Subcutaneous adipose tissue (tissue), 4 donors: ENCODE results near the gene MYT1. TPM values are rescaled to one million over a fixed set of nuclear protein-coding genes. Genes with fewer than 3 reads are reported as not detected.

ENCODE experiments used
- CTCF ChIP-seq: fragments of 450-650 bp; IDR thresholded peaks from one replicate; pipeline ENCODE4 v1.5.1; 2016; ENCODE audit warnings: low read depth, mild to moderate bottlenecking, control low read depth, antibody characterized with exemption, moderate library complexity
- total RNA-seq, 4 donors: library from RNA; depleted of rRNA; stranded (reverse); fragments of >200 nt; gene quantifications; one replicate each; pipeline ENCODE4 v1.1.0, GENCODE V29; 2016

The MYT1 gene
- total RNA-seq, 4 donors from 2014 or later: not detected

GRCh38 chr20:64149141-64149540 is 15.1 kb upstream of the MYT1 start:
- TF ChIP-seq CTCF: no peak

GRCh38 chr20:64149809-64150560 is 14.3 kb upstream of the MYT1 start:
- TF ChIP-seq CTCF: no peak

DNA sequence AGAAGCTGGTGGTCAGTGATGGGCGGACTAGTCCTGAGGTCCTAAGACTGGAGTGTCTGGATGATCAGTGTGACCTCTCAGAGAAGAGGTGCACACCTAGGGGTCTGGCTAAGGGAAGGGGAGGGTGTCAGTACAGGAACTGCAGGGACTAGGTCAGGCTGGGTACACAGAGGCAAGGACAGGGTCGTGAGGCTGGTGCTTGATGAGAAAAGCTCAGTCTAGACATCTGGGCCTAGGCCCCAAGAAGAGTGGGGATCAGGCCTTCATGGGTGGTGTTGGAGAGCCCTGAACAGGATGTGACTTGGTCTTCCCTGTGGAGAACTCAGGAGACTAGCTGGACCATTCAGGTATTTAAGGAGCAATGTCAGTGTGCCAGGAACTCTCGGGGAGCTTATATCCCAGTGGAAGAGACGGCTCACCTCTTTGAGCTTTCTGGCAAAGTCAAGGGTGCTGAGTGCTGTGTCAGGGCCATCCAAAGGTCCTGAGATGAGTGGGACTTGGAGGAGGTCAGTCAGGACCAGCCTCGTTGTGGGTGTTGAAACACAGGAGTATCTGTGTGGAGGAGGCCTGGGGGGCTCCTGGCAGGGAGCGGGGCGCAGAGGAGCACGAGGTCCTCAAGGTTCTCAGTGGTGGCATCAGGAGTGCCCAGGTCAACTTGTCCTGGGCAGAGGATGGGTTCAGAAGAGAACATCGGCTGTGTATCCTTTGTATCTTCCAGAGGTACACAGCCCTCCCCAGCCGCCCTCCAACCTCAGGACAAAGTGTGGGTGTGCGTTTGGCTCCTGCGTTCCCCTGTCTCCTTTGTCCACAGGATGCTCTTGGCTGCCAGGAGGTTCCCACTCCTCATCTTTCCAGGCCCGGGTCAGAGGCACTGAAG is 13.3 kb upstream of the MYT1 start:
- no peak for TF ChIP-seq CTCF

DNA sequence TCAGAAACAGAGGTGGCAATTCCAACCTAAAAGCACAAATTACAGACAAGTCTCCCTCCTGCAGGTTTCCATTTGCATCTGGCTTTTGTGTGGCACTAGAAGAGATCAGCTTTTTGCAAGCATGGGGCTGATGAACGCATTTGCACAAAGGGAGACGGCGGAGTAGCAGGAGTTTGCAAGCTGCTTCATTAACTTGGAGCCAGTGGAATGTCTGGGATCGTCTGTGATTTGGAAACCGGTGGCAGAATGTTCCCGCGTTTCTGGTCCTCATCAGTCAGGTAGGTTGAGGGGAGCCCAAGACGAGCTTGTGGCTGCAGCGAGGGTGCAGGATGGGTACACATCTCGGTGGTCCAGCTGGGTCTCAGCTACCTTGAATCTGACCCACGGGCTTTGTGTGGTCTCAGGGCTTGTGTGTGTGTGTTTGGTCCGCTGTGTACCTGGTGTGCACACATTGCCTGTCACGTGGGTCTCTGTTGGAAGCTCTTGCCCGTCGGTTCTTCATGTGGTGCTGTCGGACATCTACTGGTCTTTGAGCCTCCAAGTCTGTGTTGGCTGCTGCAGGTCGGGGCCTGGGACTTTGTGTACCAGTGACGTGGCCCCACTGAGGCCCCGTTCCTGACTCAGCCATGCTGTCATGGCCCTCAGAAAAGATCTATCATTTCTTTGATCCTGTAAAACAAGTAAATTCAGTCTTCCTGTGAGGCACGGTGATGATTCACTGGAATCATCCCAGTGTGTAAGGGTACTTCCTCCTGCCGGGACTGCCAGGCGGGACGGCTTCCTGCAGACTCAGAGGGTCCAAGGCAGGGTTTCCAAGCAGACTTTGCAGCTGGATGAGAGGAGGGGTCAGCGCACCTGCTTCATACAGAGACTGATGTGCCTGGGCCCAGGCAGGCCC is 12.4 kb upstream of the MYT1 start:
- no peak for TF ChIP-seq CTCF

DNA sequence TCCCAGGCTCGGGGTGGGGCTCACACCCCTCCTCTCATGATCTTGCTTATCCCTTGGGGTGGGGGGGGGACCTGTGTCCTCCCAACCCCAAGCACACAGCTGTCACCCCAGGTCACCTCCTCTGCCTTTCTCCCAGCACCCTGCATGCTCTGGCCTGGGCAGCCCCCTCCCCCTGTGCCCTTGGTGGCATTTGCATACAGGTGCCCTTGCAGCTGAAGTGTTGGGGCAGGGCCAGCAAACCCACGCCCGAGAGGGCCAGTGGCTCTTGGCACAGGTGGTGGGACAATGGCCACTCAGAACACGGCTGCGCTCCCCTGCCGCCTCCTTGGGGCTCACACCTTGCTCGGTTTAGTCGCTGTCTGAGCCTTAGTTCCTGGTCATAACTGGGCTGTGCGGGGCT is 11.3 kb upstream of the MYT1 start:
- no peak for TF ChIP-seq CTCF

GRCh38 chr20:64153410-64153809 is 10.8 kb upstream of the MYT1 start:
- TF ChIP-seq CTCF: no peak
